Measurements from ENCODE around the gene SNPH. TPM values are rescaled to one million over a fixed set of nuclear protein-coding genes. Genes with fewer than 3 reads are reported as not detected.

Gene SNPH
- total RNA-seq, 1 donor from 2014 or later, result 0.43 TPM

DNA sequence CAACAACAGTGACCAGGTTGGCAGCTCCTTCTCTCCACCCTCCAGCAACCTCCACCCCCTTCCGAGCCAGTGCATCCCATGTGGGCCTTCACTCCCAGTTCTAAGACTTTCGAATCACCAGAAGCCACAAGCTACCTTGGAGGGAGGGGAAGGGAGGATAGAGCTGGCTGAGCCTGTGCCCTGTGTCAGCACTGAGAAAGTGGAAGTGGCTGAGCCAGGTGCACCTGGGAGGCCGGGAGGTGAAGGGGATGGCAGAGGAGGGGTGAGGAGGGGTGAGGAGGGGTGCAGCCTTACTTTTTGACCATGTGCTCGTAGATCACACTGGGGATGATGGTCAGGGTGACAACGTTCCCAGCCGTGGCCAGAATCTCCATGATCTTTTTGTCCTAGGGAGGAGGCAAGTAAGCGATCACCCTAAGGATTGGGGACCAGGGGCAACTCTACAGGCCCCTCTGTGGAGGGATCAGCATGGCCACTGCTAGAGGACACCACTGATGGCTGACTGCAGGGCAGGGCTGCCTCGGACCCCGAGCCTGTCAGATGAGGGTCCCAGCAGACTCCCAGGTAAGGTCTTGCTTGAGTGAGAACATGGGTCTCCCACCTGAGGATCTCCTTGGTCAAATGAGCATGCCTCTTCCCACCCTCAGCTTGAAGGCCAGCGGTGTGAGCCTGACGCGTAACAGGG is 44.6 kb downstream of the SNPH start:
- Histone ChIP-seq H3K9ac (no peak overlapping the region), H3K4me3 (no peak overlapping the region), H3K79me2 (ENCODE audit: low read depth) (no peaks in the 10 kb centered on the region), H3K27ac (no peak overlapping the region), H3K9me3 (ENCODE audit: low read depth) (no peaks in the 10 kb centered on the region), H4K20me1 (ENCODE audit: low read depth) (no peaks in the 10 kb centered on the region), H2AFZ (replicated peaks) (no peak overlapping the region), H3K4me1 (peaks cover 8% of the 10 kb centered on the region), H3K36me3 (no peaks in the 10 kb centered on the region), H3F3A (ENCODE audit: low read depth) (peaks cover 4% of the 10 kb centered on the region), H3K4me2 (no peak overlapping the region), H3K27me3 (peaks cover 13% of the 10 kb centered on the region)
- no peaks in the 10 kb centered on the region for H3K9me3 Mint-ChIP-seq
- peaks cover 20% of the 10 kb centered on the region for H3K4me1 Mint-ChIP-seq
- no peaks in the 10 kb centered on the region for H3K27me3 Mint-ChIP-seq (ENCODE audit: insufficient read depth, low read depth)
- H3K4me3 Mint-ChIP-seq, result no peak overlapping the region
- TF ChIP-seq, protein P1, sequence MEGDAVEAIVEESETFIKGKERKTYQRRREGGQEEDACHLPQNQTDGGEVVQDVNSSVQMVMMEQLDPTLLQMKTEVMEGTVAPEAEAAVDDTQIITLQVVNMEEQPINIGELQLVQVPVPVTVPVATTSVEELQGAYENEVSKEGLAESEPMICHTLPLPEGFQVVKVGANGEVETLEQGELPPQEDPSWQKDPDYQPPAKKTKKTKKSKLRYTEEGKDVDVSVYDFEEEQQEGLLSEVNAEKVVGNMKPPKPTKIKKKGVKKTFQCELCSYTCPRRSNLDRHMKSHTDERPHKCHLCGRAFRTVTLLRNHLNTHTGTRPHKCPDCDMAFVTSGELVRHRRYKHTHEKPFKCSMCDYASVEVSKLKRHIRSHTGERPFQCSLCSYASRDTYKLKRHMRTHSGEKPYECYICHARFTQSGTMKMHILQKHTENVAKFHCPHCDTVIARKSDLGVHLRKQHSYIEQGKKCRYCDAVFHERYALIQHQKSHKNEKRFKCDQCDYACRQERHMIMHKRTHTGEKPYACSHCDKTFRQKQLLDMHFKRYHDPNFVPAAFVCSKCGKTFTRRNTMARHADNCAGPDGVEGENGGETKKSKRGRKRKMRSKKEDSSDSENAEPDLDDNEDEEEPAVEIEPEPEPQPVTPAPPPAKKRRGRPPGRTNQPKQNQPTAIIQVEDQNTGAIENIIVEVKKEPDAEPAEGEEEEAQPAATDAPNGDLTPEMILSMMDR (IDR thresholded peaks at IDR 0.05), result no peak
- TF ChIP-seq EZH2phosphoT487 (IDR thresholded peaks at IDR 0.05), result no peak
- no peak for TF ChIP-seq EZH2 (IDR thresholded peaks at IDR 0.05)
- H3K27ac Mint-ChIP-seq, result peak overlapping the region; percentile 40
- no peaks in the 10 kb centered on the region for H3K36me3 Mint-ChIP-seq
- DNase-seq (ENCODE audit: low spot score), result no peak

DNA sequence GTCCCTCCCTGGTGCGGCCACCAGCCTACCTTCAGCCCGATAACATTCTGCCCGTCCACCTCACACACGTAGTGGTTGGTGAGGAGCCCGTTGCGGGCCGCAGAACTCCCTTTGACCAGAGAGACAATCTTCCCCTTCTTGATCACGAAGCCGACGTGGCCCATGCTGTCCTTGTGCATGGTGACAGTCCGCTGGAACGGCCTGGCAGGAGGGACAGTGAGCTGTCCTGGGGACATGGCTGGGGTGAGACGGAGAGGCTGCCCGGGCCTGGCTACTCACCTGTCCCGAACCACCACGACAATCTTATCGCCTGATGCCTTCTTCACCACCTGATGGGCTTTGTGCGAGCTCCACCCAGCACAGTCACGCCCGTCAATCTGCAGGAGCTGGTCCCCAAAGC is 46.2 kb downstream of the SNPH start:
- H3K27me3 ChIP-seq, result peaks cover 23% of the 10 kb centered on the region
- Mint-ChIP-seq H3K27ac (no peak overlapping the region), H3K36me3 (no peaks in the 10 kb centered on the region), H3K4me3 (no peak overlapping the region), H3K4me1 (peaks cover 23% of the 10 kb centered on the region), H3K27me3 (ENCODE audit: insufficient read depth, low read depth) (no peaks in the 10 kb centered on the region), H3K9me3 (no peaks in the 10 kb centered on the region)
- no peak overlapping the region for H3K9ac ChIP-seq
- H3K79me2 ChIP-seq (ENCODE audit: low read depth), result no peaks in the 10 kb centered on the region
- H3K4me1 ChIP-seq, result peaks cover 8% of the 10 kb centered on the region
- no peak overlapping the region for H3K4me2 ChIP-seq
- no peak overlapping the region for H2AFZ ChIP-seq (replicated peaks)
- no peak overlapping the region for H3K27ac ChIP-seq
- no peak for TF ChIP-seq EZH2 (IDR thresholded peaks at IDR 0.05)
- TF ChIP-seq, protein P1 (IDR thresholded peaks at IDR 0.05), result no peak
- TF ChIP-seq EZH2phosphoT487 (IDR thresholded peaks at IDR 0.05), result no peak
- H3K9me3 ChIP-seq (ENCODE audit: low read depth), result no peaks in the 10 kb centered on the region
- no peak overlapping the region for H3K4me3 ChIP-seq
- no peaks in the 10 kb centered on the region for H3K36me3 ChIP-seq
- peaks cover 4% of the 10 kb centered on the region for H3F3A ChIP-seq (ENCODE audit: low read depth)
- H4K20me1 ChIP-seq (ENCODE audit: low read depth), result no peaks in the 10 kb centered on the region
- no peak for DNase-seq (ENCODE audit: low spot score)

DNA sequence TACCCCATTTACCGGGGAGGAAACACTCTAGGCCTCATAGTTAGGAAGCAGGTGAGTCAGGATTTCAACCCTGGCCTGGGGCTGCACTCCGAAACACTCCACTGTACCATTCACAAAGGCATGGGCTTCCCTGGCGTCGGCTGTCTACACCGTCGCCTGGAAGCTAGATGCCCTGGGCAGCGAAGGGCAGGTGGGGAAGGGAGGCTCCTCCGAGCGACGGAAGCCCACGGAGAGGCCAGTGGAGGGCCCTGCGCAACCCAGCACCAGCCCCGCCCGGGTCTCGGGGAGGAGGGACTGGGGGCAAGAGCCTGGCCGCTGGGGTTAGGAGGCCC is 46.8 kb downstream of the SNPH start:
- H4K20me1 ChIP-seq (ENCODE audit: low read depth), result no peaks in the 10 kb centered on the region
- H3K4me1 ChIP-seq, result peaks cover 8% of the 10 kb centered on the region
- H3K4me3 ChIP-seq, result peak overlapping the region; percentile 51
- TF ChIP-seq, protein P1 (IDR thresholded peaks at IDR 0.05), result no peak
- no peaks in the 10 kb centered on the region for H3K79me2 ChIP-seq (ENCODE audit: low read depth)
- no peaks in the 10 kb centered on the region for H3K9me3 Mint-ChIP-seq
- DNase-seq (ENCODE audit: low spot score), result no peak
- no peaks in the 10 kb centered on the region for H3K36me3 Mint-ChIP-seq
- no peaks in the 10 kb centered on the region for H3K9me3 ChIP-seq (ENCODE audit: low read depth)
- peaks cover 27% of the 10 kb centered on the region for H3K4me1 Mint-ChIP-seq
- no peaks in the 10 kb centered on the region for H3K36me3 ChIP-seq
- H3K4me3 Mint-ChIP-seq, result no peak overlapping the region
- no peaks in the 10 kb centered on the region for H3K27me3 Mint-ChIP-seq (ENCODE audit: insufficient read depth, low read depth)
- H3K9ac ChIP-seq, result no peak overlapping the region
- peaks cover 4% of the 10 kb centered on the region for H3F3A ChIP-seq (ENCODE audit: low read depth)
- H3K27ac ChIP-seq, result no peak overlapping the region
- H3K27ac Mint-ChIP-seq, result no peak overlapping the region
- peak overlapping the region; percentile 80 for H3K4me2 ChIP-seq
- H2AFZ ChIP-seq (replicated peaks), result peak overlapping the region; percentile 95
- H3K27me3 ChIP-seq, result peaks cover 28% of the 10 kb centered on the region

All from neural progenitor cell (in vitro differentiated cells).